ENCODE measurements around the gene PDK2.

- TF ChIP-seq, protein P1, sequence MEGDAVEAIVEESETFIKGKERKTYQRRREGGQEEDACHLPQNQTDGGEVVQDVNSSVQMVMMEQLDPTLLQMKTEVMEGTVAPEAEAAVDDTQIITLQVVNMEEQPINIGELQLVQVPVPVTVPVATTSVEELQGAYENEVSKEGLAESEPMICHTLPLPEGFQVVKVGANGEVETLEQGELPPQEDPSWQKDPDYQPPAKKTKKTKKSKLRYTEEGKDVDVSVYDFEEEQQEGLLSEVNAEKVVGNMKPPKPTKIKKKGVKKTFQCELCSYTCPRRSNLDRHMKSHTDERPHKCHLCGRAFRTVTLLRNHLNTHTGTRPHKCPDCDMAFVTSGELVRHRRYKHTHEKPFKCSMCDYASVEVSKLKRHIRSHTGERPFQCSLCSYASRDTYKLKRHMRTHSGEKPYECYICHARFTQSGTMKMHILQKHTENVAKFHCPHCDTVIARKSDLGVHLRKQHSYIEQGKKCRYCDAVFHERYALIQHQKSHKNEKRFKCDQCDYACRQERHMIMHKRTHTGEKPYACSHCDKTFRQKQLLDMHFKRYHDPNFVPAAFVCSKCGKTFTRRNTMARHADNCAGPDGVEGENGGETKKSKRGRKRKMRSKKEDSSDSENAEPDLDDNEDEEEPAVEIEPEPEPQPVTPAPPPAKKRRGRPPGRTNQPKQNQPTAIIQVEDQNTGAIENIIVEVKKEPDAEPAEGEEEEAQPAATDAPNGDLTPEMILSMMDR (IDR thresholded peaks at IDR 0.05; ENCODE audit: insufficient read depth, low read length, poor library complexity, severe bottlenecking) = no peak
- TF ChIP-seq EZH2phosphoT487 (conservative IDR thresholded peaks at IDR 0.05; ENCODE audit: low read length) = no peak
Observed at GRCh38 chr17:50107790-50108414, 12.8 kb downstream of the PDK2 start.
